ENCODE measurements around the gene GPHN. TPM values are rescaled to one million over a fixed set of nuclear protein-coding genes. Genes with fewer than 3 reads are reported as not detected.

Gene GPHN
- total and polyA plus RNA-seq, 2 of the 8 experiments (the other 6 are each of a cell fraction or from before 2014, with no cell fraction given): 6.0 to 16.0 TPM

GRCh38 chr14:67077921-67078320 is 570.0 kb downstream of the GPHN start (continued):
- TF ChIP-seq EGR1 (IDR thresholded peaks at IDR 0.05; ENCODE audit: borderline replicate concordance, low read depth, low read length) (no peak), TBP (IDR thresholded peaks at IDR 0.05; ENCODE audit: low read depth, low read length) (no peak), POLR2A (IDR thresholded peaks at IDR 0.05; ENCODE audit: control extremely low read depth in 1 of 2, low read depth in 2 of 2, low read length in 2 of 2) (no peak), SAP30 (IDR thresholded peaks at IDR 0.05; ENCODE audit: insufficient read depth, insufficient replicate concordance, low read length) (no peak), SRF (IDR thresholded peaks at IDR 0.05; ENCODE audit: low read depth, low read length) (no peak), ZNF274 (IDR thresholded peaks at IDR 0.05; ENCODE audit: borderline replicate concordance, extremely low read depth, low read length) (no peak)

Data from H1 (cell line).